NB4 (cell line): ENCODE measurements around the gene PRMT3.

Source experiments
- POLR2A ChIP-seq: IDR thresholded peaks from 2 replicates; pipeline ENCODE4 v1.6.1; 2011; ENCODE audit warnings: mild to moderate bottlenecking; ENCODE audit not compliant: insufficient read length; ENCODE audit errors: extremely low read depth
- TF ChIP-seq, protein P1 (sequence below): IDR thresholded peaks from one replicate; pipeline ENCODE4 v1.5.1; 2012; ENCODE audit warnings: low read depth, low read length

- TF ChIP-seq, protein P1, sequence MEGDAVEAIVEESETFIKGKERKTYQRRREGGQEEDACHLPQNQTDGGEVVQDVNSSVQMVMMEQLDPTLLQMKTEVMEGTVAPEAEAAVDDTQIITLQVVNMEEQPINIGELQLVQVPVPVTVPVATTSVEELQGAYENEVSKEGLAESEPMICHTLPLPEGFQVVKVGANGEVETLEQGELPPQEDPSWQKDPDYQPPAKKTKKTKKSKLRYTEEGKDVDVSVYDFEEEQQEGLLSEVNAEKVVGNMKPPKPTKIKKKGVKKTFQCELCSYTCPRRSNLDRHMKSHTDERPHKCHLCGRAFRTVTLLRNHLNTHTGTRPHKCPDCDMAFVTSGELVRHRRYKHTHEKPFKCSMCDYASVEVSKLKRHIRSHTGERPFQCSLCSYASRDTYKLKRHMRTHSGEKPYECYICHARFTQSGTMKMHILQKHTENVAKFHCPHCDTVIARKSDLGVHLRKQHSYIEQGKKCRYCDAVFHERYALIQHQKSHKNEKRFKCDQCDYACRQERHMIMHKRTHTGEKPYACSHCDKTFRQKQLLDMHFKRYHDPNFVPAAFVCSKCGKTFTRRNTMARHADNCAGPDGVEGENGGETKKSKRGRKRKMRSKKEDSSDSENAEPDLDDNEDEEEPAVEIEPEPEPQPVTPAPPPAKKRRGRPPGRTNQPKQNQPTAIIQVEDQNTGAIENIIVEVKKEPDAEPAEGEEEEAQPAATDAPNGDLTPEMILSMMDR: no peak
- no peak for TF ChIP-seq POLR2A
Observed at GRCh38 chr11:20407344-20407743, 19.8 kb downstream of the PRMT3 start.
